GM19035 (cell line): Measurements from ENCODE around the gene VIT.
"Not testable (repeated sequence)": the region's sequence is repeated elsewhere in the genome, so short reads cannot be mapped to it uniquely, and the experiment has no call there.

Experiments
- ATAC-seq: cut with Tn5 transposase; IDR thresholded peaks from one replicate; pipeline ENCODE4 v1.9.1; 2021; ENCODE audit not compliant: unreplicated experiment

The VIT gene

GRCh38 chr2:36677996-36678605 is 18.4 kb upstream of the VIT start:
- no peak for ATAC-seq

- no peak for ATAC-seq
Measured at GRCh38 chr2:36678856-36679255, 17.7 kb upstream of the VIT start.

- no peak for ATAC-seq
Measured at GRCh38 chr2:36680012-36680411, 16.5 kb upstream of the VIT start.

- no peak for ATAC-seq
Measured at GRCh38 chr2:36682562-36682961, 13.9 kb upstream of the VIT start.

- no peak for ATAC-seq
Measured at GRCh38 chr2:36683002-36683401, 13.5 kb upstream of the VIT start.

- ATAC-seq, result not testable (repeated sequence)
Measured at GRCh38 chr2:36688291-36688690, 8.2 kb upstream of the VIT start.

- not testable (repeated sequence) for ATAC-seq
Measured at GRCh38 chr2:36689013-36689412, 7.5 kb upstream of the VIT start.

- no peak for ATAC-seq
Measured at GRCh38 chr2:36692121-36692520, 4.4 kb upstream of the VIT start.

GRCh38 chr2:36693825-36694224 is 2.7 kb upstream of the VIT start:
- ATAC-seq, result no peak

GRCh38 chr2:36695746-36696415 is 626 bp upstream of the VIT start:
- ATAC-seq, result no peak

- ATAC-seq, result no peak
Measured at GRCh38 chr2:36697424-36698066, 1.0 kb downstream of the VIT start.

GRCh38 chr2:36698993-36699392 is 2.5 kb downstream of the VIT start:
- no peak for ATAC-seq

GRCh38 chr2:36700311-36700710 is 3.8 kb downstream of the VIT start:
- no peak for ATAC-seq

- ATAC-seq, result no peak
Measured at GRCh38 chr2:36701391-36701795, 4.9 kb downstream of the VIT start.

- ATAC-seq, result no peak
Measured at GRCh38 chr2:36701918-36702317, 5.4 kb downstream of the VIT start.

GRCh38 chr2:36702781-36703180 is 6.3 kb downstream of the VIT start:
- no peak for ATAC-seq

GRCh38 chr2:36704475-36705150 is 8.1 kb downstream of the VIT start:
- no peak for ATAC-seq

GRCh38 chr2:36705326-36706020 is 9.0 kb downstream of the VIT start:
- ATAC-seq, result no peak

- no peak for ATAC-seq
Measured at GRCh38 chr2:36706021-36706876, 9.7 kb downstream of the VIT start.

GRCh38 chr2:36707050-36707449 is 10.5 kb downstream of the VIT start:
- no peak for ATAC-seq
